HG03066 (cell line): ENCODE measurements around the gene ACLY.

ENCODE experiments used
- ATAC-seq: cut with Tn5 transposase; IDR thresholded peaks from one replicate; pipeline ENCODE4 v1.9.1; 2021; ENCODE audit warnings: low read depth; ENCODE audit not compliant: unreplicated experiment

ACLY gene

DNA sequence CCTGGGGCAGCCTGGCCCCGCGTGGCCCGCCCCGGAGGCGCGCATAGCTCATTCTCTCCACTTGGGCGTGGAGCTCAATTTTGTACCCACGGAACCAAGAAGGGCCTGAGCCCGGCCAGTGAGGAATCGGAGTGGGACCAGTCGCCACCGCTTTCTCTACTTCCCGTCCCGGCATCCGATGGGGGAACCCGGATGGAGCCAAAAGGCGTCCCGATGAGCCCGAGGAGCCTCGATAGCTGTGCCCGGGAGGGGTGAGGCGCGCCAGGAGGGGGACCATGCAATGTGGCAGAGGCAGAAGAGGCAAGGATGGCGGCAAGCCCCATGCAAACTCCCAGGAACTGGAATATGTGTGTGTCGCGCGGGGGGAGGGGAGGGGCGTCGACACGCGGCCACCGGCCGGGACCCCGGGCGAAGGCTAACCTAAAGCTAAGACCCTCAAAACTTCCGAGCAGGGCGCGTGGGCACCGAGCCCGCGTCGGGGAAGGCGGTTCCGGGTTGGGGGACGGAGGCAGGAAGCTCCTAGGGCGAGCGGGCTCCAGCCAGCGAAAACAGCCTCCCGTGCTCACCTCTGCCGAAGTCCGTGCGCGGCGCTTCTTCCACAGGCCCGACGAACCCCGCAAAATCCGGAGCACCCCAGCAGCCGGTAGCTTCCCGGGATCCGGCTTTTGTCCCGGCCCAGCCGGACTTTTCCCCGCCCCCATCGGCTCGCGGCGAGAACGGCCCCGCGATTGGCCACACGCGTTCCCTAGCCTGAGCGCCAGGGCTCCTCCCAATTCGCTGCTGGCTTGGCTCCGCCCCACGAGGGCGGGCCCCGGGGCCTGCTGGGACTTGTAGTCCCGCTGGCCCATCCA is at the start of gene ACLY:
TSS of gene ACLY (minus strand) at position 638 of the 851 bp plus-strand sequence. CDS start 5,078 bp downstream, outside the sequence.
- ATAC-seq = peak; percentile 88

DNA sequence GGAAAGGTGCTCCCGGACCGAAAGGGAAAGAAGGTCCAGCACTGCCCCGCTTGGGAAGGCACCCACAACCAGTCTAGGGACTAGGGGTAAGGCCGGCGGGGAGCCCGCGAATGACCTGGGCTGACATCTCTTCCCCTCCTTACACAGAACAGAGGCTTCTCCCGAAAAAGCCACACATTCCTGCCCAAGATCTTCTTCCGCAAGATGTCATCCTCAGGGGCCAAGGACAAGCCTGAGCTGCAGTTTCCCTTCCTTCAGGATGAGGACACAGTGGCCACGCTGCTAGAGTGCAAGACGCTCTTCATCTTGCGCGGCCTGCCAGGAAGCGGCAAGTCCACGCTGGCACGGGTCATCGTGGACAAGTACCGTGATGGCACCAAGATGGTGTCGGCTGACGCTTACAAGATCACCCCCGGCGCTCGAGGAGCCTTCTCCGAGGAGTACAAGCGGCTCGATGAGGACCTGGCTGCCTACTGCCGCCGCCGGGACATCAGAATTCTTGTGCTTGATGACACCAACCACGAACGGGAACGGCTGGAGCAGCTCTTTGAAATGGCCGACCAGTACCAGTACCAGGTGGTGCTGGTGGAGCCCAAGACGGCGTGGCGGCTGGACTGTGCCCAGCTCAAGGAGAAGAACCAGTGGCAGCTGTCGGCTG is 49.3 kb upstream of the ACLY start:
- no peak for ATAC-seq

DNA sequence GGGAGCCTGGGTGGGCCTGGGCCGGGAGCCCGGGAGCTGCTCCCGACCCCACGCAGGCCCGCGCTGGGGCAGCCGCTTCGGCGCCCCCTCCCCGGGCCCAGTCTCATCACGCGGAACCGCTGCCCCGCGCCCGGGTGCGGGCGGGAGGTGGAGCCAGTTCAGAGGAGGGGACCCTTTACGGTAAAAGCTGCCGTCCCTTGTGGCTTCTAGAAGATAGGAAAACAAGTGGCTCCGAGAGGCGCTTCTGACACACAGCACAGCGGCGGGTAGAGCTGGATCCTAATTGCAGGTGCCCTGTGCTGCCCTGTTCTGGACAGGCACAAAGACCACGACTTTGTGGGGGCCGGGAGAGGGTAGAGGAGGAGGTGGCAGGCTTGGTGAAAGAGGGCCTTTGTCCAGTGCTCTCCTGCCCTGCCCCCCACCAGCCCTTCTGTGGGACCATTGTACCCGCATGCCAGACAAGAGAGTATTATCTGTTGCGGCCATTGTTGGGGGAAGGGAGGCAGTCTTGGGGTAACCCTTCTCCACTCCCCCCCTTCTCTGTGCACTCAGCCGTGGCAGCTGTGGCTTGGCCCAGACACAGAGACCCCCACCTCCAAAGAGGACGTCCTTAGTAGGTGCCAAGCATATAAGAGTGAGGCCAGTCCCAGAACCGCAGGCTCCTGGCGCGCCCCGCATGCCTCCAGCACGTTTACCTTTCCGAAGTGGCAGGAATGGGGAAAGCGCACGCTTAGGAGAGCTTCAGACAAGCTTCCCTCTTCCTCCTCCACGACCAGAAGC is 48.6 kb upstream of the ACLY start:
- ATAC-seq = no peak

DNA sequence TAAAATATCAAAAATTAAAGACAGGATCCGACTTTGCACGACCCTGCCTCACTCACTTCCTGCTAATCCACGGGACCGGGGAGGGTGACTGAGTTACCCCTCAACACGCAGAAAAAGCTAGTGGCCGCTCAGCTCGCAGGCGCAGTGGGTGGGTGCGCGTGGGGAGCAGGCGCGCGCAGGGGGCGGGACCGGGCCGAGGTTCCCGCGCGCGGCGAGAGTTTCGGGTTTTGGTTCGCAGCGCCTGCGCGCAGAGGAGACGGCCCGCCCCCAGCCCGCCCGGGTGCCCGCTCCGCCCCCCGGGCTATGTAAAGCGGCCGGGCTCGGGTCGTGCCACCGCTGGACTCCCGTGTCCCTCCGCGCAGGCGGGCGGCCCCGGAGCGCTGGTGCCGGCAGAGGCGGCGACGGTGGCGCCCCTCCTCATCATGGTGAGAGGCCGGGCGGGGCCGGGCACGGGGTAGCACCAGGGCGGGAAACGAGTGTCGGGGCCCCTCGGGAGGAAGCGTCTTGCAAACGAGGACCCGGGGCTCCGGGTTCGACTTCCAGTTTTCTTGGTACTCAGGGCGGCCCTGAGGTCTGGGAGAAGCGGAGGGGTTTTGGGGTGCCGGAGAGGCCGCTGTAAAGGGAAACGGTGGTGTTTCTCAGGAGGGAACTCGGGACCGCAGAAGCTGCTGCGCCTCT is 47.9 kb upstream of the ACLY start, which contains the start of gene CNP:
TSS of gene CNP (plus strand) at position 333 of the 678 bp plus-strand sequence. CDS start at position 423, 90 bp downstream.
- ATAC-seq = peak; percentile 58

DNA sequence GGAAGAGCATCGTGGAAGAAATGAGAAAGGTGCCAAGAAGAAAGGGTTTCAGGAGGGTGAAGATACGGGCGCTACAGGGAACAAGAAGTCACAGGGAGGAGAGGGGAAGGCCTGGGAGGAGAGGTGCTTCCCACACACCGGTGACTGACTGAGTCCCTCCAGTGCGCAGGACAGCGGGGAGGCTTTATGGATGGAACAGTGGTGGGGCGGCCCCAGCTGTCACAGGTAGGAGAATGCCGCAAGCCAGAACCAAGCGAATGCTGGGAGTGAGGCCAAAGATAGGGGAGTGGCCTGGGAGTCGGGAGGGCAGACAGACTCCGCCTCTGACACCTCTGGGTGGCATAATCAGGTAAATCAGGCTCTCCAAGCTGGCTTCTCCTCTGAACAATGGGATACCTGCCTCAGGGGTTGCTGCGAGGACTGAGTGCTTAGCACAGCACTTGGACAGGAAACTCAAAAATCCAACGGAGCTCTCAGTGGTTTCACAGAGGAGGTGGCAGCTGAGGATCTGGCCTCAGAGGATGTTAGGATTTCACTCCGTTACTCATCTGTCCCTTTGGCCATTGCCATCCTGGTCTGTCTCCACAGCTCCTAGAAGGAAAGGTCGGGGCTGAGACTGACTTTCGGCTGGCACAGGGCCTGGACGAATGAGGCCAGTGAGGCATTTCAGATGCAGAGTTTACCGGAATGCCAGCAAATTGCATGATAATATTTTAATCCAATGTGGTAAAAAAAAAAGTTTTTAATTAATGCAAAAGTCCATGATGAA is 47.1 kb upstream of the ACLY start:
- ATAC-seq = no peak

DNA sequence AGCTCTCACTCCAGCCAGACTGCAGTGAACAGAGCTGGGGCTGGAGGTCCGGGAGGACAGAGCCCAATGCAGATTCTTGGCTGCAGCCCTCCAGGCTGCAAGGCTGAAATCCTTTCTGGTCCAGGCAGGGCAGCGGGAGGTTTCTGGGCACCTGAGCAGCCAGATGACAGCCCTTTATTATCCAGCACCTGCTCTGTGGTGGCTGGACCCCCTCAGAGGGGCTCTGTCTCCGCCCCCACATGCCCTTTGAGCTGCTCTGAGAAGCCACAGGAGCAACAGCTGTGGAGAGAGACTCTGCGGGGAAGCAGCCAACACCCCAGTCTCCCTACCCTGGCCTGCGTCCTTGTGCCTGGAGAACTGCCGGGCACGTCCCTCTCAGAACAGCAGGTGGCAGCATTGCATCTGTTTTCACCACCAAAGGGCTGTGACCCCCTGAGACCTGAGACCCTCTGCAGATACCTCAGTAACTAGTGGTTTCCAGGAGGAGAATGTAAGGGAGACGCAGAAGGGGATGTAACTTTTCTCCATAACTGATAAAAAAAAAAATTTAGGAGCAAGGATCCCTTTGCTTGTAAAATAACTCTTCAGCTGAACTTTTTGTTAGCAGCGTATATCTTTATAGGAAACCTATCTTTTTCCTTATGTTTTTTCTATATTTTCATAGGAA is 44.1 kb upstream of the ACLY start:
- ATAC-seq = no peak

DNA sequence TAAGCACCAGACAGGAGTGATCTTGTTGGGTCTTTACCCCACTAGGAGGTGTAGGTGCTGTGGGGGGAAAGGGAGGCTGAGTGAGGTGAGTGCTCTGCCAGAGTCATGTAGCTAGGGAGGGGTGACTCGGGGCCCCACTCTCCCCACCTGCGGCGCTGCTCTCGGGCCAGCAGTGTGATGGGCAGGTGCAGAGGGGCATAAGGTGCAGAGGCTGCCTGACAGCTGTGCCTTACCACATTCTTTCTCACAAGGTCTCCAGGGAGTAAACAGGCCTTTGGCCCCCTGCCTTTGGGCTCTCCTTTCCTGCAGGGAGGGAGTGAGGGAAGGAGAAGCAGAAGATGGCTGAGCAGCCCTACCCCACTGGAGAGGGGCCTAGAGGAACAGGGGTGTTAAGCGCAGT is 43.4 kb upstream of the ACLY start:
- no peak for ATAC-seq

DNA sequence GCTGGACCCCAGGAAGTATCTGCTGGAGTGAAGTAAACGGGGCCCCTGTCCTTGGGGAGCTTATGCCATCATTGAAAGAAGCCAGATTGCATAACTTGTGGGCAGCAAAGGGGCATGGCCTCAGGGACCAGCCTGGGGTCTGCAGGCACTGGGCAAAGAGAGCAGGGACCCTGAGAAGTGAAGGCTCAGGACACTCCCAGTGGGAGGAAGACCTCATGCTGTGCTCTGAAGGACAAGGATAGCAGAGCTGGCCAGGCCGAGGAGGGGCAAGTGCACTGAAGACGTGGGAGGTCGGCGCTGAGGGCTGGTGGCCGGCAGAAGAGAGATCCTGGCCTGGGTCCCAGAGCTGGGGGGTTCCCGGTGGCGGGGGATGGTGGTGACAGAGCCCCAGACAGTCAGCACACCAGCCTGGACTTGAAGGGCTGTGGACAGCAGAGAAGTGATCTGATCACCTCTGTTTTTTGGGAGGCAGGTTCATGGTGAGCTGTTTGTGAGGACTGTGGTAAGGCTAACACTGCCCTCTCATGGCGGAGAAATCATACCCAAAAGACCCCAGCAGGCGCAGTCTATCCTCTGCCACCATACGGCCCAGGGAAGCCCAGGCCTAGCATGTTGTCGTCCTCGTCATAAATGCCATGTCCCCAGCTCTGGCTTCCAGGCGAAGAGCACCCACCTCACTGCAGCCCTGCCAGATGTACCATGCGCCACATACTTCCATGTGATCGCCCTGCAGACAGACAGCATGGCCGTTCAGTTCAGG is 40.8 kb upstream of the ACLY start:
- ATAC-seq = no peak

DNA sequence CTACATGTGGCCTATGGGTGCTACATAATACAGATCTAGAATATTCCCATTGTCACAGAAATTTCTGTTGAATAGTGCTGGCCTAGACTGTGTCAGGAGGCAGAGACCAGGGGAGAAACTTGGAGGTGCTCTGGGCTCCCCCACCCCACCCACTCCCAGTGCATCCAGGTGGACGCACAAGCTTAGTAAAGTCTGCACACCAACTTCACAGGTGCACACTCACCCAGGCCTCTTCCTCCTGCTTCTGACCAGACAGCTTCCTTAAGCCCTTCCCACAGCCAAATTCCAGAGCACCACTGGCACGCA is 40.2 kb upstream of the ACLY start:
- ATAC-seq = no peak

DNA sequence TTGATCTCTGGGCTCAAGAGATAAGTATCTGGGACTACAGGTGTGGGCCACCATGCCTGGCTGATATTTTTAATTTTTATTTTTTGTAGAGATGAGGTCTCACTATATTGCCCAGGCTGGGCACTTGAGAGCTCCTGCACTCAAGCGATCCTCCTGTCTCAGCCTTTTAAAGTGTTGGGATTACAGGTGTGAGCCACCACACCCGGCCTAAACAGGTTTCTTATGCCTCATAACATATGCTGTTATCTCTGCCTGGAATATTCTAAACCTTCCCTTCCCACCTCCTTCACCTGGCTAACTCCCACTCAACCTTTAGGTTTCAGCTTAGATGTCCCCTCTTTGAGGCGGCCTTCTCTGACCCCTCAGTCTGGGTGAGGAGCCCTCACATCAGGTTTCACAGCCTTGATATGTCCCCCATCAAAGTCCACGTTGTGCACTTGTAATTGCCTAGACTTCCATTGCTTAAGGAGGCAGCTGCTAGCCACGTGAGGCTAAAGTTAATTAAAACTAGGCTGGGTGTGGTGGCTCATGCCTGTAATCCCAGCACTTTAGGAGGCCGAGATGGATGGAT is 39.2 kb upstream of the ACLY start:
- ATAC-seq = no peak

DNA sequence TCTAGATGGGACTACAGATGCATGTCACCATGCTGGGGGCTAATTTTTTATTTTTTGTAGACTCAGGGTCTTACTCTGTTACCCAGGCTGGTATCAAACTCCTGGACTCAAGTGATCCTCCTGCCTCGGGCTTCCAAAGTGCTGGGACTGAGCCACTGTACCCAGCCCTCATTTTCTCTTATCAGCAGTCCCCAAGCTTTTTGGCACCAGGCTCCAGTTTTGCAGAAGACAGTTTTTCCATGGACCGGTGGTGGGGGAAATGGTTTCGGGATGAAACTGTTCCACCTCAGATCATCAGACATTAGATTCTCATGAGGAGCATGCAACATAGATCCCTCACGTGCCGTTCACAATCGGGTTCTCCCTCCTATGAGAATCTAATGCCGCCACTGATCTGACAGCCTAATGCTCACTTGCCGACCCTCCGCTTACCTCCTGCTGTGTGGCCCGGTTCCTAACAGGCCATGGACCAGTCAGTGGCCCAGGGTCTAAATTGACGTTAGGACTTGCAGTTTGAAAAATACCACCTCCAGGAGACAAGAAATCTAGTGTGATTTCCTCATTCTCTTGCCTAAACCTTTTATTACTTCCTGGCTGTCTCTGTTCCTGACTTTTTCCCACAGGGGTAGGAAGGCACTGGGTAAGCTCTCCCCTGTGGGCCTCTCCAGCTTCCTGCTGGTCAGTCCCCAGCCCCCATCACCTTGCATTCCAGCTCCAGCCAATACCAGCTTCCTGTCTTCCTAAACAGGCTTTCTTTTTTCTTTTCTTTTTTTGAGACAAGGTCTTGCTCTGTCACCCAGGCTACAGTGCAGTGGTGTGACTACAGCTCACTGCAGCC is 38.5 kb upstream of the ACLY start:
- ATAC-seq = no peak

DNA sequence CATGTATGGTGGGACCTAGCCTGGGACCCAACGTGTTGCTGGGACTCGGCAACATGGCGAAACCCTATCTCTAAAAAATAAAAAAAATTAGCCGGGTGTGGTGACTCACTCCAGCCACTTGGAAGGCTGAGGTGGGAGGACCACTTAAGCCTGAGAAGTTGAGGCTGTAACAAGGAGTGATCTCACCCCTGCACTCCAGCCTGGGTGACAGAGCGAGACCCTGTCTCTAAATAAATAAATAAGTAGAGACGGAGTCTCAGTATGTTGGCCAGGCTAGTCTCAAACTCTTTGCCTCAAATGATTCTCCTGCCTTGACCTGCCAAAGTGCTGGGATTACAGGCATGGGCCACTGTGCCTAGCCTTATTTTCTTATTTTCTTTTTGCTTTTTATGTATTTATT is 37.8 kb upstream of the ACLY start:
- no peak for ATAC-seq

DNA sequence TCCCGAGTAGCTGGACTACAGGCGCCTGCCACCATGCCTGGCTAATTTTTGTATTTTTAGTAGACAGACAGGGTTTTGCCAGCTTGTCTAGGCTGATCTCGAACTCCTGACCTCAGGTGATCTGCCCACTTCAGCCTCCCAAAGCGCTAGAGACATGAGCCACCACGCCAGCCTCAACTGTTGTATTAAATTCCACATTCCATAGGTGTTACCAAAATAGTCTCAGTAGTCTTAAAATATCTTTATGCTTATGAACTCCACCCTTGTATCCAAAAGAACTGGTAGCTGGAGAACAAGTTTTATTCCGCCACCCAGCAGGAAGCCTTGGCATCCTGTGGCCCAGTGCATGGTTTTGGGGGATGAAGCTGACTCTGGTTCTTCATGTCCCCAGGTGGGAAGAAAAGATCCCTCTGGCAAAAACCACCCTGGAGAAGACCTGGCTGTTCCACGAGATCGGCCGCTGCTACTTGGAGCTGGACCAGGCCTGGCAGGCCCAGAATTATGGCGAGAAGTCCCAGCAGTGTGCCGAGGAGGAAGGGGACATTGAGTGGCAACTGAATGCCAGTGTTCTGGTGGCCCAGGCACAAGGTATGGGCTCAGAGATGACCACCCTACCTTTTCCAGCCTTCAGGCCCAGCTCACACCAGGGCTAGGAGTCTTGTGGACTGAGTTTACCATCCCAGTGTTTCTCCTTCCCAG is 30.2 kb upstream of the ACLY start:
- ATAC-seq = no peak

DNA sequence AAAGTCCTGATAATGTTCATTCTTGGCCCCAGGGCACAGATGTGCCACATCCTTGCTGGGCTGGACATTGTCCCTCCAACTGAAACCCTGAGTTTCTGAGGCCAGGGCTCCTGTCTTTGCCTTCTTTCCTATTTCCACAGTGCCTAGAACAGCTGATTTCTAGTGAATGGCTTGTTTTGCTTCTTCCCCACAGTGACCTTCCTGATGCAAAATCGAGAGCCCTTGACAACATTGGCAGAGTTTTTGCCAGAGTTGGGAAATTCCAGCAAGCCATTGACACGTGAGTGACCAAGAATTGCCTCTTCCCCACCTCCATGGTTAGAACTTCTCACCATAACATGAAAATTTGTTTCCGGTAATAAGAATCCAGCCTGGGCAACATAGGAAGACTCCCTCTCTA is 26.2 kb upstream of the ACLY start:
- no peak for ATAC-seq

DNA sequence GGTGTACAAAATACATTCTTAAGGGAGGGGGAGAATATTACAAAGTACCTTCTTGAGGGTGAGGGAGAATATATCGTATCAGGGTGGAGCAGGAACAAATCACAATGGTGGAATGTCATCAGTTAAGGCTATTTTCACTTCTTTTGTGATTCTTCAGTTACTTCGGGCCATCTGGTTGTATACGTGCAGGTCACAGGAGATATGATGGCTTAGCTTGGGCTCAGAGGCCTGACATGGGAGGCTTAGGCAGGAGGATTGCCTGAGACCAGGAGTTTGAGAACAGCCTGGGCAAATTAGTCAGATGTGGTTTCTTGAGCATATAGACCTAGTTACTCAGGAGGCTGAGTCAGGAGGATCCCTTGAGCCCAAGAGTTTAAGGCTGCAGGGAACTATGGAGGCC is 24.7 kb upstream of the ACLY start:
- no peak for ATAC-seq

DNA sequence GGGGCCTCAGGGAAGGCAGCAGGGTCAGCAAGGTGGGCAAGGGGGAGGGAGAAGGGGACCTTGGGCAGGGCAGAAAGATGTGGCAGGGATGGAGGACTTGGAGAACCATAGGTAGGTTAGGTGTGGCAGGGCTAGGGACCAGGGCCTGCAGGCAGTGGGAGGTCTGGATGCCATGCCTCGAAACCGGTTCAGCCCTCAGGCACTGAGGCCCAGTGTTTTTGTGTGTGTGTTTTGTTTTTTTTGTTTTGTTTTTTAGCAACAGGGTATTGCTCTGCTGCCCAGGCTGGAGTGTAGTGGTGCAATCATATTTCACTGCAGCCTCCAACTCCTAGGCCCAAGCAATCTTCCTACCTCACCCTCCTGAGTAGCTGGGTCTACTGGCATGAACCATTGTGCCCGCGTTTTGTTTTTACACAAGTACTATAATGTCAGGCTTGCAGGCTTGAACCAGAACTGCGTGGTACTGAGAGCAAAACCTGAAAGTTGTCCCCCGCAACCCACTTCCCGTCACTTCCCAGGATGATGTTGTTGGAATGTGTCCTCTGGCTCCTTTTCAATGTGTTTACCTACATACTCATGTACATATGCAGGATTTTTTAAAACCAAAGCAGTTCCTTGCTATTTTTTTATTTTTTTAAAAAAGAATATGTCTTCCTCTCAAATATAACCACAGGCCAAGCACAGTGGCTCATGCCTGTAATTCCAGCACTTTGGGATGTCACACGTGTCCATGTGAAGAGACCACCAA is 24.0 kb upstream of the ACLY start:
- ATAC-seq = no peak
